ENCODE data around the gene NR5A1. TPM values are rescaled to one million over a fixed set of nuclear protein-coding genes. Genes with fewer than 3 reads are reported as not detected.

NR5A1 gene
- total and polyA plus RNA-seq, 10 of the 15 experiments (the other 5 are each of a cell fraction or from before 2014, with no cell fraction given): 0.06 to 0.24 (median 0.08) TPM; not detected in 5

GRCh38 chr9:124478354-124478753, 28.8 kb downstream of the NR5A1 start:
- Histone ChIP-seq H3K27me3 (replicated peaks in 1 of 2; ENCODE audit: control insufficient read depth in 2 of 2, insufficient read depth in 2 of 2, low read length in 1 of 2) (peaks cover 2 to 3% of the 10 kb centered on the region in 2 experiments; a peak in 3 of 4 replicates), H3K4me2 (ENCODE audit: control insufficient read depth, insufficient read depth) (no peak overlapping the region), H3K36me3 (ENCODE audit: control insufficient read depth in 2 of 2, insufficient read depth in 2 of 2, low read length in 1 of 2) (no peaks in the 10 kb centered on the region), H3K4me3 (no peak overlapping the region), H3K9ac (ENCODE audit: control insufficient read depth, insufficient read depth, low read length) (no peak overlapping the region), H3K9me3 (replicated peaks; ENCODE audit: control insufficient read depth, insufficient read depth, low read length) (no peaks in the 10 kb centered on the region), H2AFZ (ENCODE audit: control insufficient read depth, low read depth, low read length) (no peak overlapping the region), H3K79me2 (ENCODE audit: control insufficient read depth, insufficient read depth, low read length) (no peaks in the 10 kb centered on the region), H3K27ac (ENCODE audit: control insufficient read depth, insufficient read depth) (no peak overlapping the region), H3K4me1 (ENCODE audit: control insufficient read depth, insufficient read depth, low read length) (no peaks in the 10 kb centered on the region), H4K20me1 (ENCODE audit: control insufficient read depth, insufficient read depth) (no peaks in the 10 kb centered on the region)
- SMC1A ChIA-PET (ENCODE audit: uncharacterized antibody, unreplicated experiment): no interaction called here
- ATAC-seq: no peak
- no peak for DNase-seq (ENCODE audit: low read depth, low spot score)
- BruUV-seq (replicated peaks): no TSS peak
- POLR2A ChIA-PET: no interaction called here
- CTCF ChIA-PET: no interaction called here
- RAD21 ChIA-PET (ENCODE audit: unreplicated experiment): no interaction called here
- in situ Hi-C loops (cut with MboI) (no loop called here), intact Hi-C loops (cut with micrococcal nuclease; ENCODE audit: unreplicated experiment) (no loop called here)
- FAIRE-seq: no peak
- 52% methylated on average over 12 of the region's 12 CpGs for WGBS (ENCODE audit: insufficient coverage, insufficient replicate concordance, low lambda C conversion rate, missing lambda C conversion rate)
- TF ChIP-seq MYB (IDR thresholded peaks at IDR 0.05; ENCODE audit: borderline replicate concordance, low read depth, low read length) (no peak), ZNF217 (IDR thresholded peaks at IDR 0.05) (no peak), MEF2B (IDR thresholded peaks at IDR 0.05; ENCODE audit: partially characterized antibody, poor library complexity, severe bottlenecking) (no peak), NBN (IDR thresholded peaks at IDR 0.05) (no peak), KDM1A (IDR thresholded peaks at IDR 0.05; ENCODE audit: borderline replicate concordance) (no peak)

GRCh38 chr9:124477648-124478285, 29.4 kb downstream of the NR5A1 start:
- Histone ChIP-seq H3K36me3 (ENCODE audit: control insufficient read depth in 2 of 2, insufficient read depth in 2 of 2, low read length in 1 of 2) (no peaks in the 10 kb centered on the region), H3K27me3 (replicated peaks in 1 of 2; ENCODE audit: control insufficient read depth in 2 of 2, insufficient read depth in 2 of 2, low read length in 1 of 2) (peaks cover 0 to 3% of the 10 kb centered on the region in 2 experiments; a peak in 2 of 4 replicates), H3K4me3 (no peak overlapping the region), H3K4me2 (ENCODE audit: control insufficient read depth, insufficient read depth) (no peak overlapping the region), H3K9ac (ENCODE audit: control insufficient read depth, insufficient read depth, low read length) (no peak overlapping the region), H3K79me2 (ENCODE audit: control insufficient read depth, insufficient read depth, low read length) (no peaks in the 10 kb centered on the region), H3K27ac (ENCODE audit: control insufficient read depth, insufficient read depth) (no peak overlapping the region), H3K4me1 (ENCODE audit: control insufficient read depth, insufficient read depth, low read length) (no peaks in the 10 kb centered on the region), H3K9me3 (replicated peaks; ENCODE audit: control insufficient read depth, insufficient read depth, low read length) (no peaks in the 10 kb centered on the region), H2AFZ (ENCODE audit: control insufficient read depth, low read depth, low read length) (no peak overlapping the region), H4K20me1 (ENCODE audit: control insufficient read depth, insufficient read depth) (no peaks in the 10 kb centered on the region)
- no TSS peak for BruUV-seq (replicated peaks)
- in situ Hi-C loops (cut with MboI) (no loop called here), intact Hi-C loops (cut with micrococcal nuclease; ENCODE audit: unreplicated experiment) (no loop called here)
- DNase-seq (ENCODE audit: low read depth, low spot score) (no peak), FAIRE-seq (no peak), ATAC-seq (no peak)
- POLR2A ChIA-PET: no interaction called here
- SMC1A ChIA-PET (ENCODE audit: uncharacterized antibody, unreplicated experiment): no interaction called here
- TF ChIP-seq SIX5 (IDR thresholded peaks at IDR 0.05; ENCODE audit: low read depth, low read length, severe bottlenecking) (no peak), ZNF24 (IDR thresholded peaks at IDR 0.05) (no peak), CHD1 (IDR thresholded peaks at IDR 0.05; ENCODE audit: low read depth, low read length) (no peak), SP1 (IDR thresholded peaks at IDR 0.05; ENCODE audit: low read depth, low read length) (no peak)
- RAD21 ChIA-PET (ENCODE audit: unreplicated experiment): no interaction called here
- WGBS (ENCODE audit: insufficient coverage, insufficient replicate concordance, low lambda C conversion rate, missing lambda C conversion rate): 66% methylated on average over 8 of the region's 53 CpGs
- CTCF ChIA-PET: no interaction called here
